Bronchial epithelial cell (primary cell): ENCODE results near the gene GALNT6. TPM values are rescaled to one million over a fixed set of nuclear protein-coding genes. Genes with fewer than 3 reads are reported as not detected.

Source experiments
- DNase-seq: peaks from one replicate; pipeline ENCODE4 v3.0.0-alpha.2; 2010; ENCODE audit warnings: low read depth
- FAIRE-seq: peaks from 2 replicates; lab custom pipeline; 2011; peaks lifted over from hg19 to GRCh38; lab: Jason Lieb, UNC
- H3K27me3 ChIP-seq: 2 replicates; pipeline ENCODE4 v1.5.1; 2011; ENCODE audit warnings: low read length; ENCODE audit not compliant: control insufficient read depth, insufficient read depth
- H3K36me3 ChIP-seq: 2 replicates; pipeline ENCODE4 v1.5.1; 2011; ENCODE audit warnings: low read length; ENCODE audit not compliant: control insufficient read depth, insufficient read depth
- H3K4me3 ChIP-seq: 2 replicates; pipeline ENCODE4 v1.5.1; 2011; ENCODE audit warnings: mild to moderate bottlenecking, low read depth, low read length, control low read depth
- total RNA-seq: library from RNA; depleted of rRNA; stranded (reverse); fragments of >200 nt; gene quantifications from 2 replicates; pipeline ENCODE4 v1.2.1, GENCODE V29; 2014
- TF ChIP-seq, protein P1 (sequence below): IDR thresholded peaks from 2 replicates; pipeline ENCODE4 v1.5.1; 2011; ENCODE audit warnings: mild to moderate bottlenecking, moderate library complexity, low read length, control low read depth, inconsistent platforms; ENCODE audit not compliant: insufficient read depth, severe bottlenecking

GALNT6 gene
- total RNA-seq, 1 donor from 2014 or later = 14.0 TPM

DNA sequence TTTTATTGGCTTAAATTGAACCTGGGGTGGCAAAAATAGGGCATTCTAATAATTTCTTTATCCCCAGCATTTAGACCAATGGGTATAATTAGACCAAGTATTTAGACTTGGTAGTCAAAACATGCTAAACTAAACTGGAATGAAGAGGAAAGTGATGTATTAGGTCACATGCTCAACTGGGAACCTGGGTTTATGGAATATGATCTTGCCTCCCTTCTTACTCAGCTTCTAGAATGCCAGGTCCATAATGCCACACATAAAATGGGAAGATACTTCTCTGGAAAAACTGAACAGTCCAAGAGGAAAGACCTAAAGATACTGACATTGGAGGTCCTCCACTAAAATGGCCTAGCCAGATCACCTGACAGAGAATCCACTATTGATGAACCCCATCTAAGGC is 61.0 kb downstream of the GALNT6 start:
- DNase-seq (no peak), FAIRE-seq (no peak)
- no peak overlapping the region for H3K4me3 ChIP-seq
- no peaks in the 10 kb centered on the region for H3K36me3 ChIP-seq
- H3K27me3 ChIP-seq = no peaks in the 10 kb centered on the region
- TF ChIP-seq, protein P1, sequence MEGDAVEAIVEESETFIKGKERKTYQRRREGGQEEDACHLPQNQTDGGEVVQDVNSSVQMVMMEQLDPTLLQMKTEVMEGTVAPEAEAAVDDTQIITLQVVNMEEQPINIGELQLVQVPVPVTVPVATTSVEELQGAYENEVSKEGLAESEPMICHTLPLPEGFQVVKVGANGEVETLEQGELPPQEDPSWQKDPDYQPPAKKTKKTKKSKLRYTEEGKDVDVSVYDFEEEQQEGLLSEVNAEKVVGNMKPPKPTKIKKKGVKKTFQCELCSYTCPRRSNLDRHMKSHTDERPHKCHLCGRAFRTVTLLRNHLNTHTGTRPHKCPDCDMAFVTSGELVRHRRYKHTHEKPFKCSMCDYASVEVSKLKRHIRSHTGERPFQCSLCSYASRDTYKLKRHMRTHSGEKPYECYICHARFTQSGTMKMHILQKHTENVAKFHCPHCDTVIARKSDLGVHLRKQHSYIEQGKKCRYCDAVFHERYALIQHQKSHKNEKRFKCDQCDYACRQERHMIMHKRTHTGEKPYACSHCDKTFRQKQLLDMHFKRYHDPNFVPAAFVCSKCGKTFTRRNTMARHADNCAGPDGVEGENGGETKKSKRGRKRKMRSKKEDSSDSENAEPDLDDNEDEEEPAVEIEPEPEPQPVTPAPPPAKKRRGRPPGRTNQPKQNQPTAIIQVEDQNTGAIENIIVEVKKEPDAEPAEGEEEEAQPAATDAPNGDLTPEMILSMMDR = no peak

DNA sequence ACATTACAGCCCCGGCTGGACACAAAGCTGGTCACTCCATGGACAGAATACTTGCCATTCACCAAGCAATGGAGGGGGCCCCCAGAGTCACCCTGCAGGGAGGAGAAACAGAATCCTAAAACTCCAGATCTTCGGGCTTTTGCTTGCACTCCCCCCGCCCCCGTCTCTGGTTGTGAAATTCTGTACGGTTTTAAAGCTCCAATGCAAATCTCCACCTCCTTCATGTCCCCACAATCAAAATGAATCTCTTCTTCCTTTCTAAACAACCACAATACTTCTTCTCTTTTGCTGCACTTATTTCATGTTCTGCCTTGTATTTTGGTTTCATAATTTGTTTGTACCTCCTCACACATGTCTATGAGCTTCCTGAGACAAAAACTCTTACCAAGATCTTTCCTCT is 61.5 kb downstream of the GALNT6 start:
- TF ChIP-seq, protein P1 = no peak
- Histone ChIP-seq H3K4me3 (no peak overlapping the region), H3K27me3 (no peaks in the 10 kb centered on the region), H3K36me3 (no peaks in the 10 kb centered on the region)
- FAIRE-seq (no peak), DNase-seq (no peak)

DNA sequence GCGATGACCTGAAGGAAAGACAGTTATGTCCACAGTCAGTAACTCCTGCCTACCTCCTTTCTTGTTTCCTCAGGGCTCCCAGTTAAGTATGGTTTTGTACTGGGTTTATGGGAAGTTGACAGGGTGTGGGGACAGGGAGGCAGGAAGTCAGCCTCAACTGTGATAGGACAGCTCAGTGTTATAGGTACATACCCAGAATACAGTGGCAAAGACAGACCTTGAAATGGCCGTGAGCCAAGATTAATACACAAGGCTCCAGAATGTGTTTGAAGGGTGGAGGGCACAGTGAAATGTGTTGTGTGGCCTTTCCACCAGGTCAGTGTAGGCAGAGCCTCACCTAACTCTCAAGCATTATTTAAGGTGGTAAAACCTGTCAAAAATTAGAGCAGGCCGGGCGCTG is 62.6 kb downstream of the GALNT6 start:
- Histone ChIP-seq H3K36me3 (no peaks in the 10 kb centered on the region), H3K27me3 (no peaks in the 10 kb centered on the region), H3K4me3 (no peak overlapping the region)
- FAIRE-seq (no peak), DNase-seq (no peak)
- TF ChIP-seq, protein P1 = no peak

DNA sequence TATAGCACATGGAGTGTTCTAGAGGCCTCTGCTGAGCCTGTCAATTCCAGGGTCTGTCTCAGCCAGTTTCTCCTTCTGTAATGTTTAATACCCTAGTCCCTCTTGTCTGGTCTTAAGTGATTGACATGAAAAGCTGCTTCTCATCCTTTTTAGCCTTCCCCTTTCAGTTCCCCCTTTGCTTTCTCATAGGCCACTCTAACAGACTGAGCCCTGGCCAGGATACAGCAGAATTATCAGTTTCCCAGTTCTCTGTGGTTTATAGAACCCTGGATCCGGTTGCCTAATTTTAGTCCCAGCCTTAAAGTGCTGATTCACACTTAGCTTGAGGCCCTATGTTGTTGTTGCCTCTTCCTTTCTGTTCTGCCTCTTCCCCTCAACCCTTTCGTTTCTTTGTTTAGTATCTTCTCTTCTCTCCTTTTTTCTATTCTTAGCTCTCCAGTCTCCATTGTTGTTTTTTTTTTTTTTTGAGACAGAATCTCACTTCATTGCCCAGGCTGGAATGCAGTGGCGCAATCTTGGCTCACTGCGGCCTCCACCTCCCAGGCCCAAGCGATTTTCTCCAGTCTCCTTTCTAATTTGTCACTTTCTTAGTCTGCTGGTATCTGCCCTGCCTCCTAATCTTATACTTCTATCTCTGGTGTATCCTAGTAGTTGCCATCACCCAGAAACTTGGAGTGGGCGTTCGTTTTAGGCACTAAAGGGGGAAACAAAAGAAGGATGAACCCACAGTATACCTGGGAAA is 64.3 kb downstream of the GALNT6 start:
- FAIRE-seq (no peak), DNase-seq (peak; percentile 50)
- TF ChIP-seq, protein P1 = no peak

DNA sequence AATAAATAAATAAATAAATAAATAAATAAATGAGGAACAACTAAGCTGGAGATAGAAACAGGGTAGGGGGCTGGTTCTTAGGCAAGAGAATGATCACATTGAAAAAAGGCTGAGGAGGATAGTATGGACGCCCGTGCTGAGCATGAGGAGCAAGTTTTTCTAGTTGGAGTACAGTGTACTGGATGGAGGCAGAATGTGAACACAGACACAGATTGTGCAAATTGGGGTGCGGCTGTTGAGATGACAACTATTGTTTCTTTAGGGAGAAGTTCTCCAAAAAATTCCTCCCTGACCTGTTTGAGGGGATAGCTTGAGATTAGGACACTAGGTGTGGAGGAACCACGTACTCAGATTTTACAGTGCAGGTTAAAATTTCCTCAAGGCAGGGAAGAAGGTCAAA is 66.3 kb downstream of the GALNT6 start:
- H3K36me3 ChIP-seq = no peaks in the 10 kb centered on the region
- FAIRE-seq (no peak), DNase-seq (peak; percentile 35)

More for the DNA sequence above, 64.3 kb downstream of the GALNT6 start:
- Histone ChIP-seq H3K4me3 (no peak overlapping the region), H3K36me3 (no peaks in the 10 kb centered on the region), H3K27me3 (no peaks in the 10 kb centered on the region)

More for the DNA sequence above, 66.3 kb downstream of the GALNT6 start:
- TF ChIP-seq, protein P1 = no peak
- H3K4me3 ChIP-seq = no peak overlapping the region
- no peaks in the 10 kb centered on the region for H3K27me3 ChIP-seq
